GM11168 (cell line): ENCODE data around the gene OR4E1.
"Not testable (repeated sequence)": the region's sequence is repeated elsewhere in the genome, so short reads cannot be mapped to it uniquely, and the experiment has no call there.

Experiments used
- in situ Hi-C: fragments of 300-500 bp; cut with MboI; formaldehyde crosslinking; loops from one replicate; pipeline ENCODE4 v1.12.0; 2022; ENCODE audit warnings: low sequenced_read_pairs; ENCODE audit not compliant: unreplicated experiment

Gene OR4E1

DNA sequence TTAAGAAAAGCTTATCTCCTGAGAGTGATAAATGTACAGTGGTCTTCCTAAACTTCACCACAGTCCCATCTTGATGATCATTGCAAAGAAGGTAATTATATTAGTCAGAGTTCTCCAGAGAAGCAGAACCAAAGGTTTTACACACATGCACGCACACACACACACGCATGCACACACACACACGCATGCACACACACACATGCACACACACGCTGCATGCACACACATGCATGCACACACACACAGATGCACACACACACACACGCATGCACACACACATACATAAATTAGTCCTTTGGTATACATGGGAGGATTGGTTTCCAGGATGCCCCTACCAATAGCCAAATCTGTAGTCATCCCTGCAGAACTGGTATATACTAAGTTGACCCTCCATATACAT lies 19.4 kb downstream of the OR4E1 start:
- in situ Hi-C loops: no loop called here

DNA sequence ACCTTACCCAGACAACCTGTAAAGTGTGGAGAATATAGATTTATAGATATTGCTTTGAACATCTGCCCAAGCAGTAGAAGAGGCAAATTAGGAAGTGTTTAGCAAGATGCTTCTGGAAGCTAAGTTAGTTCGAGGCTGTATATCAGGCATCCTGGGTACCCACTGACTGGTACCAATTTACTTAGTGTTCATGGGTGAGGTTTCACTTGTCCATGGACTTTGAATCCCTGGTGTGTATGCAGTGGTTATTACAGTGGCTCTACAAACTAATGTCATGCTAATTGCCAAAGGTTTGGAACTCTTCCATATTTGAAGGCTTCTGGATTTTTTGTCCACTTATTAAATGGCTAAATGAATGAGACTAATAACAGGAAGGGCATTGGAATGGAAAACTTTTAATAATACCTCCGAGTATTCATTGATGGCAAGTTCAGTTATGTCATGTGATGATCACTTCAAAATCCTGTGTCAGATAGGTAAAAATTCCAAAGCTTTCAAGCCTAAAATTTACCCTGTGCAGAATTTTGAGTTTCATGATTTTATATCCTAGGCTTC lies 20.2 kb downstream of the OR4E1 start, which contains the start of gene OR4E2:
OR4E2 (plus strand) TSS at position 505 of the 555 bp plus-strand sequence. CDS start 11,248 bp downstream, outside the sequence.
- in situ Hi-C loops: no loop called here

DNA sequence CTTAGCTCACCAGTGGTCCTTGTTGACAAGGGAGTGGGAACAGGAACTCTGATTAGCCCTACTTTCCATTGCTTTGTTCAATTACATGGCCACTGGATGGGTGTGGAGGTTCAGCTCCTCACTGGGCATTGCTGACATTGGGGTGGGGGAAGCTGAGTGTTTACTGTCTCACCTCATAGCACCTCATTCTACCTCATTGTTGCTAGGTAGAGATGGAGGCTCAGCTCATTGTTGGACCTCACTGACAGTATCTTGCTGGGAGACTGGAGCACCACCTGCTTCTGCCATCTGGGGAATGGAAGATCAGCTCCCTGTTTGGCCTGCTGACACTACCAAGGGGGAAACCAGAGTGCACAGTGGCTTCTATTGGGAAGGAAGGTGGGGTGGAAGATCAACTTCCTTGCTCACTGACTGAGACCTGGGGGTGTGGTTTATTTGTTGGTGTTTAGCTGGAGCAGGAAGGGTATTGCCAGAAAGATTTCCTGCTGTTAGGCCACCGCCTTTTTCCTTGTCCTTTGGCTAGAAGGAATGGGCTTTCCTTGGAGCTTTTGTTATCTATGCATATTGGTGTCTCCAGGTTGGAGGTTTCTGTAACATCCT lies 21.3 kb downstream of the OR4E1 start:
- in situ Hi-C loops: no loop called here

DNA sequence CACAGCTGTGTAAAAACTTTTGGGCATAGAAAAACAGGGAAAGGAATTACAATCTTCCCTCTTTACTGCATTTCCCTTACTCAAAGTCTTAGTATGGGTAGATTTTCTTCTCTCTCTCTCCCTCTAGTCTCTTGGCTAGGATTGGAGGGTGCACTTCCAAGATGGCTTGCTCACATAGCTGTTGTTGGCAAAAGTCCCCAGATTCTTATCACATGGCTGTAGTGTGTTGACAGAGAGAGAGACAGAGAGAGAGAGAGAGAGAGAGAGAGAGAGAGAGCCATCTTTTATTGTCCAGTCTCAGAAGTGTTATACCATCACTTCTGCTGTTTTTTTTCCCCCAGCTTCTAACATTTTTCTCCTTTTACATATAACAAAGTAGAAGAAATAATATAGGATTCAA lies 26.2 kb downstream of the OR4E1 start:
- in situ Hi-C loops: no loop called here

DNA sequence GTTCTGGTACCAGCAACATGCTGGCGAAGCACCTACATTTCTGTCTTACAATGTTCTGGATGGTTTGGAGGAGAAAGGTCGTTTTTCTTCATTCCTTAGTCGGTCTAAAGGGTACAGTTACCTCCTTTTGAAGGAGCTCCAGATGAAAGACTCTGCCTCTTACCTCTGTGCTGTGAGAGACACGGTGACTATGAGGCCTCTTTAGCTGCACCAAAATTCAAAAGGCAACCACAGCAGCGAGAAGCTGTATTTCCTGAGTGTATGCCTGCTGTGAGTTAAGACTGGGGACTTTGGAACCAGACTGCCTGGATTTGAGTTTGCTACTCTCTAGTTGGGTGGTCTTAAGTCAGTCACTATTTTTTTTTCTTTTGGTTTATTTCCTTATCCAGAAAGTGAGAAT lies 30.2 kb downstream of the OR4E1 start:
- in situ Hi-C loops: no loop called here

DNA sequence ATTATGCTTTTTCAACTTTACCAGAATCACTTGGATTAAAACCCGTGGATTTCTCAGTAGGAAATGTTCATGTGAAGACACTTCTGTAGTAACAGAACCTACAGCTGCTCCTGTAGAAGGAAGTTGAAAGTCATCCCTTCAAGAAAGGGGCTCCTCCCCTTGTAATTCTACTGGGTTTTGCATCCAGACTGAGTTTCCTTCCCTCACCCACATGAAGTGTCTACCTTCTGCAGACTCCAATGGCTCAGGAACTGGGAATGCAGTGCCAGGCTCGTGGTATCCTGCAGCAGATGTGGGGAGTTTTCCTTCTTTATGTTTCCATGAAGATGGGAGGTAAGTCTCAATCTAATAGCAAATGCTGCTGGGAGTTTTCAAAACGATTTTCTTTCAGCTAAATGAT lies 30.9 kb downstream of the OR4E1 start:
- in situ Hi-C loops: no loop called here

DNA sequence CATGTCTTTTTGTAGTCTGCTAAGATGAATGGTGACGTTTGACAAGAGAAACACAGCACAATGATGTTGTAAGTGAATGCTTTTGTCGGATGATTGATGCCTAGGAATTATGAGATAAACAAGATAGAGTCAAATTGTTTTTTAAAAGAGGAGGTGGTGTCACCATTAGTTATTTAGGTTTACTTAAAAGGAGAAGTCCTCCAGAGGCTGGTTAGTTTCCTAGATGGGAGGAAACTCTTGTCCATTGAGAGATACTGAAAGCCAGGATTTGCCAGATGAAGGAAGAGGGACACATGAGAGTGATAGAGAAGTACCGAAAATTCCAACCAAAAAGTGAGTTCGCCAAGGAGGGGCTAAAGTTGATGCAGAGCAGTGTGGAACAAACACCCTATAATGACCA lies 38.8 kb downstream of the OR4E1 start, which contains the start of gene OR10G2:
OR10G2 (minus strand) TSS at position 101 of the 400 bp plus-strand sequence; CDS start at position 3, 98 bp downstream.
- in situ Hi-C loops: no loop called here

DNA sequence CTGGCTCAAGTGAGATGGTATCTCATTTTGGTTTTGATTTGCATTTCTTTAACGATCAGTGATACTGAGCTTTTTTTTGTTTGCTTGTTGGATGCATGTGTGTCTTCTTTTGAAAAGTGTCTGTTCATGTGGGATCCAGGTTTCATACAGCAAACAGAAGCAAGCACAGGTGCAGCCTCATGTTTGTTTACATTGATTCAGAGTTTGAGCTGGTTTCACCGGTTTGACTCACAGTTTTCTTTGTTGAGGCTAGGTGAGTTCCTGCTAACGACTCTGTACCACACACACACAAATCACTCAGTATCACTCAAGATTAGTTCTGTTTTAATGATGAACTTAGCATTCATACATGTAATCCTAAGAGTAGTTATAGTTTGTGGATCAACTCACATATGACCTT lies 42.5 kb downstream of the OR4E1 start:
- in situ Hi-C loops: no loop called here

DNA sequence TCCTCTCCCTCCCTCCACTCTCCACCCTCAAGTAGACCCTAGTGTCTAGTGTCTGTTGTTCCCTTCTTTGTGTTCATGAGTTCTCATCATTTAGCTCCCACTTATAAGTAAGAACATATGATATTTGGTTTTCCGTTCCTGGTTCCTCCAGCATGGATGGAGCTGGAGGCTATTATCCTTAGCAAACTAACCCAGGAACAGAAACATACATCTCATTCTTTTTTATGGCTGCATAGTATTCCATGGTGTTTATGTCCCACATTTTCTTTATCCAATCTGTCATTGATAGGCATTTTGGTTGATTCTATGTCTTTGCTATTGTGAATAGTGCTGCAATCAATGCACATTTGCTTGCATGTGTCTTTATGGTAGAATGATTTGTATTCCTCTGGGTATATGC lies 43.1 kb downstream of the OR4E1 start:
- in situ Hi-C loops: not testable (repeated sequence)

DNA sequence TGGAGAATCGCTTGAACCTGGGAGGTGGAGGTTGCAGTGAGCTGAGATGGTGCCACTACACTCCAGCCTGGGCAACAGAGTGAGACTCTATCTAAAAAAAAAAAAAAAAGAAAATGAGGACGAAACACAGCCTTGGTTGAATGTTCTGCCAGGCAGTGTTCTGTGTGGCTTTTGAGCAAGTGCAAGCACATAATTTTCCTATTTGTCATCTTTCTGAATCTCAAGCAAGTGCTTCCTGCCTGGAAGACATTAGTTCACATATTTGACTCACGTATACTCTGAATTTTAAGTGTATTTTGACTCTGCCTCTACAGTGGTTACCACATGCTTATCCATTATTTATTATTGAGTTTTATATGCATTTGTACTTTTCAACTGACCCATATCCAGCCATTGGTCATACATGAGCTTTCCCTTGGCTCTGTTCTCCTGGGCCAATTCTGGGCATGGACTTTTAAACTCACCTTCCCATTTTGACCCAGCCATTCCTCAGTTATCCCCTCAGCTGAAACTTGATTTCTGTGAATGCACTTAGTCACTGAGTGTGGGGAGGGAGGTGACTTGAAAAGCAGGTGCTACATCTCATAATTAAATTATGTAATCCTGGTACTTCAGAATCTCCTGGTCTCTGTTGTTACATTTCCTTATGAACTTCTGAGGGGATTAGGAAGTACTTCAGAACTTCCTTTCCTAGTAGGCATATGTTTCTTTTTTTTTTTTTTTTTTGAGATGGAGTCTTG lies 47.0 kb downstream of the OR4E1 start:
- in situ Hi-C loops: no loop called here
